OCI-LY7 (cell line): ENCODE measurements around the gene INPP4A. TPM values are rescaled to one million over a fixed set of nuclear protein-coding genes. Genes with fewer than 3 reads are reported as not detected.

ENCODE experiments used
- BruUV-seq: library from RNA; stranded (reverse); fragments of 400-500 nt; replicated peaks from 2 replicates; lab custom pipeline; 2021; lab: Mats Ljungman, UMichigan
- CTCF ChIA-PET: fragments of 300-600 bp; sonication (Branson Sonifier 250); formaldehyde crosslinking; loops from one replicate; lab custom pipeline; 2022; ENCODE audit warnings: antibody characterized with exemption; ENCODE audit not compliant: unreplicated experiment; lab: Charles Lee
- POLR2A ChIA-PET: fragments of 300-600 bp; sonication (Branson Sonifier 250); formaldehyde crosslinking; loops from one replicate; lab custom pipeline; 2022; ENCODE audit warnings: antibody characterized with exemption; lab: Charles Lee
- DNase-seq: peaks from one replicate; pipeline ENCODE4 v3.0.0-alpha.2; 2015; ENCODE audit warnings: low spot score
- H2AFZ ChIP-seq: fragments of 200-600 bp; sonication (generic), shearing (Covaris generic); 2 replicates; pipeline ENCODE4 v1.6.1; 2014; ENCODE audit warnings: mild to moderate bottlenecking, antibody characterized with exemption, low read length, moderate library complexity
- H3K27ac ChIP-seq: fragments of 200-600 bp; sonication (generic); 2 replicates; pipeline ENCODE4 v1.5.1; 2014; ENCODE audit warnings: mixed run types, low read depth, mild to moderate bottlenecking, moderate library complexity, low read length, inconsistent platforms; ENCODE audit not compliant: poor library complexity, severe bottlenecking
- H3K36me3 ChIP-seq: fragments of 200-600 bp; sonication (generic); 2 replicates; pipeline ENCODE4 v1.6.1; 2014; ENCODE audit warnings: mild to moderate bottlenecking, antibody characterized with exemption, low read length, moderate library complexity, mixed read lengths; ENCODE audit not compliant: insufficient read depth
- H3K4me1 ChIP-seq: fragments of 200-600 bp; sonication (generic); 2 replicates; pipeline ENCODE4 v1.5.1; 2014; ENCODE audit warnings: mild to moderate bottlenecking, low read length; ENCODE audit not compliant: insufficient read depth, poor library complexity, severe bottlenecking
- H3K4me2 ChIP-seq: fragments of 200-600 bp; sonication (generic); 2 replicates; pipeline ENCODE4 v1.6.1; 2014; ENCODE audit warnings: mild to moderate bottlenecking, low read length
- H3K4me3 ChIP-seq: fragments of 200-600 bp; sonication (generic); 2 replicates; pipeline ENCODE4 v1.5.1; 2014; ENCODE audit warnings: mild to moderate bottlenecking, low read depth, low read length; ENCODE audit not compliant: poor library complexity, severe bottlenecking
- H3K79me2 ChIP-seq: fragments of 200-600 bp; sonication (generic); 2 replicates; pipeline ENCODE4 v1.6.1; 2016; ENCODE audit warnings: low read depth, mild to moderate bottlenecking, low read length, moderate library complexity, mixed read lengths; ENCODE audit not compliant: insufficient read depth
- H3K9me2 ChIP-seq: fragments of 200-600 bp; sonication (generic); 2 replicates; pipeline ENCODE4 v1.6.1; 2016; ENCODE audit warnings: mild to moderate bottlenecking, low read length, mixed read lengths; ENCODE audit not compliant: insufficient read depth
- H3K9me3 ChIP-seq: fragments of 200-600 bp; sonication (generic); 2 replicates; pipeline ENCODE4 v1.6.1; 2014; ENCODE audit warnings: mild to moderate bottlenecking, mixed run types, low read length, mixed read lengths
- H4K20me1 ChIP-seq: fragments of 200-600 bp; sonication (generic); 2 replicates; pipeline ENCODE4 v1.6.1; 2014; ENCODE audit warnings: mild to moderate bottlenecking, antibody characterized with exemption, low read length, moderate library complexity, mixed read lengths; ENCODE audit not compliant: insufficient read depth
- CTCF ChIP-seq: fragments of 200-600 bp; sonication (generic); conservative IDR thresholded peaks from 2 replicates; pipeline ENCODE4 v1.5.1; 2014; ENCODE audit warnings: mild to moderate bottlenecking, antibody characterized with exemption, low read length, moderate library complexity, mixed read lengths
- EZH2phosphoT487 ChIP-seq: fragments of 200-600 bp; sonication (generic); IDR thresholded peaks from 2 replicates; pipeline ENCODE4 v1.6.1; 2018; ENCODE audit warnings: low read depth, borderline replicate concordance, mild to moderate bottlenecking, mixed run types, antibody characterized with exemption, low read length, moderate library complexity, mixed read lengths
- intact Hi-C: fragments of 100-400 bp; cut with micrococcal nuclease; formaldehyde crosslinking; loops from one replicate; pipeline ENCODE4 v1.10.0; 2022; ENCODE audit not compliant: unreplicated experiment
- total RNA-seq, 2 experiments: library from RNA; depleted of rRNA in 1 of 2; stranded (reverse); fragments of >200 nt in 1 of 2; shearing (Covaris generic) in 1 of 2; gene quantifications; 2 replicates each; pipeline ENCODE4 v1.2.3, GENCODE V29; 2014 to 2022

The INPP4A gene
- total RNA-seq, 2 experiments from 2014 or later, result 28.5 to 28.6 TPM

- H3K9me2 ChIP-seq, result no peaks in the 10 kb centered on the region
- no peaks in the 10 kb centered on the region for H3K9me3 ChIP-seq
- intact Hi-C loops, result no loop called here
- H4K20me1 ChIP-seq, result no peaks in the 10 kb centered on the region; the same call in 1 of the 2 replicates
- ChIA-PET POLR2A (interaction anchor here (0.7 kb wide), 1 partner anchor 8 kb away, joined by 3 read pairs; no protein-coding TSS in a partner anchor), CTCF (no interaction called here)
- H3K36me3 ChIP-seq, result no peaks in the 10 kb centered on the region
- H3K79me2 ChIP-seq, result no peaks in the 10 kb centered on the region
- peak overlapping the region; percentile 16; the same call in 1 of the 2 replicates for H3K4me2 ChIP-seq
- peaks cover 26% of the 10 kb centered on the region for H3K4me1 ChIP-seq
- no TSS peak for BruUV-seq
- no peak overlapping the region for H3K27ac ChIP-seq
- no peak overlapping the region for H2AFZ ChIP-seq
- TF ChIP-seq CTCF, result no peak
- TF ChIP-seq EZH2phosphoT487, result no peak
- DNase-seq, result no peak
- no peak overlapping the region for H3K4me3 ChIP-seq
These were observed 34.7 kb downstream of the INPP4A start for GRCh38 chr2:98479371-98479770.

GRCh38 chr2:98479959-98480524 is 35.4 kb downstream of the INPP4A start:
- POLR2A ChIA-PET, result interaction anchor here (0.7 kb wide), 1 partner anchor 9 kb away, joined by 3 read pairs; no protein-coding TSS in a partner anchor
- Histone ChIP-seq H3K4me2 (peak overlapping the region; percentile 16), H3K9me2 (no peaks in the 10 kb centered on the region), H3K36me3 (no peaks in the 10 kb centered on the region), H3K4me3 (no peak overlapping the region), H3K9me3 (no peaks in the 10 kb centered on the region), H3K79me2 (no peaks in the 10 kb centered on the region), H3K4me1 (peaks cover 26% of the 10 kb centered on the region), H4K20me1 (no peaks in the 10 kb centered on the region; the same call in 1 of the 2 replicates), H3K27ac (no peak overlapping the region), H2AFZ (no peak overlapping the region)
- BruUV-seq, result no TSS peak
- CTCF ChIA-PET, result no interaction called here
- no peak for TF ChIP-seq EZH2phosphoT487
- no peak for TF ChIP-seq CTCF
- intact Hi-C loops, result no loop called here
- peak; percentile 22 for DNase-seq

GRCh38 chr2:98480598-98480997 is 35.9 kb downstream of the INPP4A start:
- H3K79me2 ChIP-seq, result no peaks in the 10 kb centered on the region
- CTCF ChIA-PET, result no interaction called here

More at GRCh38 chr2:98480598-98480997, 35.9 kb downstream of the INPP4A start:
- H3K9me3 ChIP-seq, result no peaks in the 10 kb centered on the region
- intact Hi-C loops, result no loop called here
- H3K36me3 ChIP-seq, result no peaks in the 10 kb centered on the region
- H4K20me1 ChIP-seq, result no peaks in the 10 kb centered on the region; the same call in 1 of the 2 replicates
- H3K27ac ChIP-seq, result no peak overlapping the region
- no peak overlapping the region for H3K4me2 ChIP-seq
- H3K4me3 ChIP-seq, result no peak overlapping the region
- no peak overlapping the region for H2AFZ ChIP-seq
- TF ChIP-seq EZH2phosphoT487 (no peak), CTCF (no peak)
- POLR2A ChIA-PET, result no interaction called here
- BruUV-seq, result no TSS peak
- no peak for DNase-seq
- H3K4me1 ChIP-seq, result peaks cover 26% of the 10 kb centered on the region
- no peaks in the 10 kb centered on the region for H3K9me2 ChIP-seq
